ENCODE results near the gene GRAMD1B.

GRAMD1B gene

GRCh38 chr11:123413636-123414035 lies 16.4 kb upstream of the GRAMD1B start:
- no peaks in the 10 kb centered on the region for H3K9me3 ChIP-seq (ENCODE audit: control insufficient read depth, insufficient read depth, low read depth, low read length)
- peaks cover 2% of the 10 kb centered on the region; the same call in 1 of the 2 replicates for H3K4me1 ChIP-seq (ENCODE audit: control insufficient read depth, insufficient read depth, low read length)
- peaks cover 7% of the 10 kb centered on the region for H3K27me3 ChIP-seq (ENCODE audit: control insufficient read depth, insufficient read depth, low read length)
- H3K4me3 ChIP-seq (ENCODE audit: low read depth, low read length): no peak overlapping the region
- H3K27ac ChIP-seq (ENCODE audit: low read depth, low read length): no peak overlapping the region
- no peaks in the 10 kb centered on the region for H3K36me3 ChIP-seq (ENCODE audit: control insufficient read depth, insufficient read depth, low read length)
- H3K9ac ChIP-seq (ENCODE audit: low read length): no peak overlapping the region

- Histone ChIP-seq H3K9ac (ENCODE audit: low read length) (no peak overlapping the region), H3K4me1 (ENCODE audit: control insufficient read depth, insufficient read depth, low read length) (no peaks in the 10 kb centered on the region), H3K4me3 (ENCODE audit: low read depth, low read length) (no peak overlapping the region), H3K27ac (ENCODE audit: low read depth, low read length) (no peak overlapping the region), H3K9me3 (ENCODE audit: control insufficient read depth, insufficient read depth, low read depth, low read length) (no peaks in the 10 kb centered on the region), H3K36me3 (ENCODE audit: control insufficient read depth, insufficient read depth, low read length) (no peaks in the 10 kb centered on the region), H3K27me3 (ENCODE audit: control insufficient read depth, insufficient read depth, low read length) (peaks cover 15% of the 10 kb centered on the region)
These were observed 13.5 kb upstream of the GRAMD1B start for GRCh38 chr11:123416566-123416965.

- H3K9ac ChIP-seq (ENCODE audit: low read length): no peak overlapping the region
- H3K4me1 ChIP-seq (ENCODE audit: control insufficient read depth, insufficient read depth, low read length): no peaks in the 10 kb centered on the region
- no peak overlapping the region for H3K27ac ChIP-seq (ENCODE audit: low read depth, low read length)
- no peaks in the 10 kb centered on the region for H3K9me3 ChIP-seq (ENCODE audit: control insufficient read depth, insufficient read depth, low read depth, low read length)
- H3K4me3 ChIP-seq (ENCODE audit: low read depth, low read length): no peak overlapping the region
- peaks cover 28% of the 10 kb centered on the region for H3K27me3 ChIP-seq (ENCODE audit: control insufficient read depth, insufficient read depth, low read length)
- no peaks in the 10 kb centered on the region for H3K36me3 ChIP-seq (ENCODE audit: control insufficient read depth, insufficient read depth, low read length)
These were observed 11.5 kb upstream of the GRAMD1B start for GRCh38 chr11:123418351-123419114.

GRCh38 chr11:123419731-123420452 lies 10.2 kb upstream of the GRAMD1B start:
- Histone ChIP-seq H3K9ac (ENCODE audit: low read length) (no peak overlapping the region), H3K4me3 (ENCODE audit: low read depth, low read length) (no peak overlapping the region), H3K4me1 (ENCODE audit: control insufficient read depth, insufficient read depth, low read length) (no peaks in the 10 kb centered on the region), H3K9me3 (ENCODE audit: control insufficient read depth, insufficient read depth, low read depth, low read length) (no peaks in the 10 kb centered on the region), H3K27me3 (ENCODE audit: control insufficient read depth, insufficient read depth, low read length) (peaks cover 34% of the 10 kb centered on the region), H3K36me3 (ENCODE audit: control insufficient read depth, insufficient read depth, low read length) (no peaks in the 10 kb centered on the region), H3K27ac (ENCODE audit: low read depth, low read length) (no peak overlapping the region)

- Histone ChIP-seq H3K4me1 (ENCODE audit: control insufficient read depth, insufficient read depth, low read length) (peaks cover 5% of the 10 kb centered on the region), H3K27me3 (ENCODE audit: control insufficient read depth, insufficient read depth, low read length) (peaks cover 51% of the 10 kb centered on the region), H3K36me3 (ENCODE audit: control insufficient read depth, insufficient read depth, low read length) (no peaks in the 10 kb centered on the region), H3K27ac (ENCODE audit: low read depth, low read length) (no peak overlapping the region), H3K9me3 (ENCODE audit: control insufficient read depth, insufficient read depth, low read depth, low read length) (no peaks in the 10 kb centered on the region), H3K9ac (ENCODE audit: low read length) (no peak overlapping the region), H3K4me3 (ENCODE audit: low read depth, low read length) (no peak overlapping the region)
These were observed 8.5 kb upstream of the GRAMD1B start for GRCh38 chr11:123421589-123421988.

GRCh38 chr11:123425367-123425766 lies 4.7 kb upstream of the GRAMD1B start:
- Histone ChIP-seq H3K27ac (ENCODE audit: low read depth, low read length) (no peak overlapping the region), H3K4me3 (ENCODE audit: low read depth, low read length) (no peak overlapping the region), H3K4me1 (ENCODE audit: control insufficient read depth, insufficient read depth, low read length) (peaks cover 10% of the 10 kb centered on the region), H3K27me3 (ENCODE audit: control insufficient read depth, insufficient read depth, low read length) (peaks cover 62% of the 10 kb centered on the region), H3K9ac (ENCODE audit: low read length) (no peak overlapping the region), H3K36me3 (ENCODE audit: control insufficient read depth, insufficient read depth, low read length) (no peaks in the 10 kb centered on the region), H3K9me3 (ENCODE audit: control insufficient read depth, insufficient read depth, low read depth, low read length) (no peaks in the 10 kb centered on the region)

- peaks cover 17% of the 10 kb centered on the region for H3K4me1 ChIP-seq (ENCODE audit: control insufficient read depth, insufficient read depth, low read length)
- H3K36me3 ChIP-seq (ENCODE audit: control insufficient read depth, insufficient read depth, low read length): no peaks in the 10 kb centered on the region
- no peak overlapping the region for H3K4me3 ChIP-seq (ENCODE audit: low read depth, low read length)
- no peak overlapping the region for H3K27ac ChIP-seq (ENCODE audit: low read depth, low read length)
- no peaks in the 10 kb centered on the region for H3K9me3 ChIP-seq (ENCODE audit: control insufficient read depth, insufficient read depth, low read depth, low read length)
- peaks cover 74% of the 10 kb centered on the region for H3K27me3 ChIP-seq (ENCODE audit: control insufficient read depth, insufficient read depth, low read length)
- H3K9ac ChIP-seq (ENCODE audit: low read length): no peak overlapping the region
These were observed 3.3 kb upstream of the GRAMD1B start for GRCh38 chr11:123426789-123427188.

- Histone ChIP-seq H3K9me3 (ENCODE audit: control insufficient read depth, insufficient read depth, low read depth, low read length) (no peaks in the 10 kb centered on the region), H3K4me1 (ENCODE audit: control insufficient read depth, insufficient read depth, low read length) (peaks cover 18% of the 10 kb centered on the region), H3K27ac (ENCODE audit: low read depth, low read length) (no peak overlapping the region), H3K4me3 (ENCODE audit: low read depth, low read length) (no peak overlapping the region), H3K36me3 (ENCODE audit: control insufficient read depth, insufficient read depth, low read length) (no peaks in the 10 kb centered on the region), H3K9ac (ENCODE audit: low read length) (no peak overlapping the region), H3K27me3 (ENCODE audit: control insufficient read depth, insufficient read depth, low read length) (peaks cover 71% of the 10 kb centered on the region)
These were observed 2.7 kb upstream of the GRAMD1B start for GRCh38 chr11:123427405-123427804.

GRCh38 chr11:123428116-123428715 lies 1.9 kb upstream of the GRAMD1B start:
- H3K36me3 ChIP-seq (ENCODE audit: control insufficient read depth, insufficient read depth, low read length): no peaks in the 10 kb centered on the region
- H3K9ac ChIP-seq (ENCODE audit: low read length): no peak overlapping the region
- peaks cover 63% of the 10 kb centered on the region for H3K27me3 ChIP-seq (ENCODE audit: control insufficient read depth, insufficient read depth, low read length)
- peaks cover 18% of the 10 kb centered on the region for H3K4me1 ChIP-seq (ENCODE audit: control insufficient read depth, insufficient read depth, low read length)
- H3K9me3 ChIP-seq (ENCODE audit: control insufficient read depth, insufficient read depth, low read depth, low read length): no peaks in the 10 kb centered on the region
- no peak overlapping the region for H3K27ac ChIP-seq (ENCODE audit: low read depth, low read length)
- H3K4me3 ChIP-seq (ENCODE audit: low read depth, low read length): no peak overlapping the region

- Histone ChIP-seq H3K27ac (ENCODE audit: low read depth, low read length) (no peak overlapping the region), H3K4me1 (ENCODE audit: control insufficient read depth, insufficient read depth, low read length) (peaks cover 18% of the 10 kb centered on the region), H3K4me3 (ENCODE audit: low read depth, low read length) (peak overlapping the region; percentile 83), H3K9me3 (ENCODE audit: control insufficient read depth, insufficient read depth, low read depth, low read length) (no peaks in the 10 kb centered on the region), H3K36me3 (ENCODE audit: control insufficient read depth, insufficient read depth, low read length) (no peaks in the 10 kb centered on the region), H3K9ac (ENCODE audit: low read length) (no peak overlapping the region), H3K27me3 (ENCODE audit: control insufficient read depth, insufficient read depth, low read length) (peaks cover 58% of the 10 kb centered on the region)
These were observed 733 bp upstream of the GRAMD1B start for GRCh38 chr11:123429336-123429735.
